IPS-NIHi7 (cell line): Measurements from ENCODE around the gene USF3.

Experiments used
- DNase-seq: peaks from one replicate; pipeline ENCODE4 v3.0.0; 2012; ENCODE audit warnings: mixed read lengths; ENCODE audit errors: extremely low spot score

USF3 gene

GRCh38 chr3:113607219-113607596 lies 89.2 kb downstream of the USF3 start:
- no peak for DNase-seq

GRCh38 chr3:113606539-113607218 lies 89.8 kb downstream of the USF3 start:
- DNase-seq: no peak

- DNase-seq: no peak
These were observed 93.6 kb downstream of the USF3 start for GRCh38 chr3:113602836-113603235.

- no peak for DNase-seq
These were observed 94.2 kb downstream of the USF3 start for GRCh38 chr3:113602256-113602655.

- no peak for DNase-seq
These were observed 95.2 kb downstream of the USF3 start for GRCh38 chr3:113601240-113601639.

- DNase-seq: no peak
These were observed 95.8 kb downstream of the USF3 start for GRCh38 chr3:113600418-113601182.
